RPMI7951 (cell line): ENCODE results near the gene HLA-B. TPM values are rescaled to one million over a fixed set of nuclear protein-coding genes. Genes with fewer than 3 reads are reported as not detected.

Source experiments
- DNase-seq: peaks from one replicate; pipeline ENCODE4 v3.0.0-alpha.2; 2012; ENCODE audit warnings: low read depth
- total RNA-seq: library from RNA; depleted of rRNA; stranded (reverse); fragments of >200 nt; shearing (Covaris generic); gene quantifications from 2 replicates; pipeline ENCODE4 v1.2.3, GENCODE V29; 2014

The HLA-B gene
- total RNA-seq, 1 experiment from 2014 or later = 1,408 TPM

GRCh38 chr6:31353384-31353945, 3.5 kb downstream of the HLA-B start:
- no peak for DNase-seq

GRCh38 chr6:31352683-31353383, 4.1 kb downstream of the HLA-B start:
- no peak for DNase-seq

GRCh38 chr6:31352310-31352682, 4.7 kb downstream of the HLA-B start:
- DNase-seq = no peak

- DNase-seq = no peak
Observed at GRCh38 chr6:31351401-31352309, 5.3 kb downstream of the HLA-B start.

GRCh38 chr6:31351033-31351380, 6.0 kb downstream of the HLA-B start:
- DNase-seq = no peak

GRCh38 chr6:31350196-31351032, 6.6 kb downstream of the HLA-B start:
- no peak for DNase-seq

DNA sequence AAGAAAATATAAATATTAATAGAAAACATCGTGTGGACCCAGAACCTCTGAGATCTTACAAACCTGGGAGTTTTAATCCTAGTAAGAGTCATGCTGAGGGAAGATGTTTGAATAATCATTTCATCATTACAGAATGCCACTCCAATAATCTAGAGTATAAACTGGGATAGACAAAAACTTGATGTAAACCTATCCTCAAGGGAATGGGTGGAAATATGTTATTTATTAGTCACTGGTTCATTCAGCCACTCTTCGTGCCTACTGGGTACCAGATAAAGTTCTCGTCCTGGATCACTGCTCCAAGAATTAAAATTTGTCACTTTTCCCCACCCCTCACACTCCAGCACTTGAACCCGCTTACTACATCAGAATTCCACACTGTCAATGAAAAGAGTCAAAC, 7.7 kb downstream of the HLA-B start:
- DNase-seq = no peak

DNA sequence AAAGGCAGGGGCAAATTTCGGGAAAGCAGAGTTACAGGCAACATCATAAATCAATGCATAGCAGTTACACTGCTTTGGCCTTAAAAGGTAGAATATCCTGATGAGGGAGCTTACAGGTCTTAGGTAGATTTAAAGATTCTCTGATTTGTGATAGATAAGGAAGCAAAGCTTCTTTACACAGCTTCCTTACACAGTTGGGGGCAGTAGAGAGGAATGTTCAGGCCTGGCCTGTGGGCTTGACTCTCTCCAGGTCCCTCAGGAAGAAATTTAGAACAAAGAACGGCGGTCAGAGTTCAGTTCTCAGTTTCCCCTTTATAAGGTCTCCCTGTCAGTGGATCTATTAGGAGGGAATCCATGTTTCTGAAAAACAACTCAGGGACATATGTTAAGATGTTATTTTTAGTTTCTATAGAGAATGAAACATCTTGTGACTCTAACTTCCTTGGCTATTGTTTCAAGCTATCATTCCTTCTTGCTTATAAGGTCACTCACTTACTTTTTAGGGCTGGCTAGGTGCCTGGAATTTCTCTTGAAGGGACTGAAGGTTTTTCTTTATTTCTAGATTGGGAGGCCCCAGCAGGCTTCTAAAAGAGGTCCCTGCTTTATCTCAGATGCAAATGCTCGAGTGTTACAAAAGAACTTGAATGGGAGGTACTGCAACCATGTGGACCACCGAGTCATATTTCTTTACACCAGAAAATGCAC, 11.8 kb downstream of the HLA-B start:
- DNase-seq = no peak

GRCh38 chr6:31340228-31340627, 16.8 kb downstream of the HLA-B start:
- DNase-seq = no peak

GRCh38 chr6:31339210-31339609, 17.8 kb downstream of the HLA-B start:
- no peak for DNase-seq

GRCh38 chr6:31336896-31337496, 20.0 kb downstream of the HLA-B start:
- DNase-seq = no peak

DNA sequence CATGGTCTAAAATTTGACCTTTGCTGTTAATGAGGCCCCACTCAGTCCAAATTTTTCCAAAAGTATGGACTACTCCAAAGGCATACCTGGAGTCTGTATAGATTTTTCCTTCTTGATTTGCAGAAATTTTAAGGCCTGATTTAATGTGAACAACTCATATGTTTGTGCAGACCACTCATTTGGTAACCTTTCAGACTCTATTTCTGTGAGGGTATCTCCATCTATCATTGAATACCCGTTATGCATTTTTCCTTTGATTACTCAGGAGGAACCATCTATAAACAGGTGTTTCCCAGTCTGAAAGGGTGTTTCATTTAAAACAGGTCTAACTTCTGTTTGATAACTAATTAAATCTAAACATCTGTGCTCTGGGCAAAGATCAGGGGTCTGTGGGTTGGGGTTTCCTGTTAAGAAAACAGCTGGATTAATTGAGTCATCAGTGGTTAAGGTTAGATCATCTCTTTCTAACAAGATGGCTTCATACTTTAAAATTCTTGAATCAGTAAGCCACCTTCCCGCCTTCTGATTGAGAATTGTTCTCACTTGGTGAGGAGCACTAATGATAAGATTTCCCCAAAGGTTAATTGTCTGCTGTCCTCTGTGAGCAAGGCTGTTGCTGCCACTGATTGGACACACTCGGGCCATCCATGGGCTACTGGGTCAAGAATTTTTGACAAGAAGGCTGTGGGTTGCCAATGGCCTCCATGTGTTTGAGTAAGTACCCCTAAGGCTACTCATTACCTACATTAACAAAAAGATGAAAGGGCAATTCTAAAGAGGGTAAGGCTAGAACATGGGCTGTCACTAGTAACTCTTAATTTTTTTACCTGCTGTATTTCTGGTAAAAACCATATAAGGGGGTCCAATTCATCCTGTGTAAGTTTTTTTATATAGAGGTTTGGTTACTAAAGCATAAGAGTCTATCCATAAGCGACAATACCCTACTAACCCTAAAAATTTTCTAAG, 24.1 kb downstream of the HLA-B start:
- no peak for DNase-seq

DNA sequence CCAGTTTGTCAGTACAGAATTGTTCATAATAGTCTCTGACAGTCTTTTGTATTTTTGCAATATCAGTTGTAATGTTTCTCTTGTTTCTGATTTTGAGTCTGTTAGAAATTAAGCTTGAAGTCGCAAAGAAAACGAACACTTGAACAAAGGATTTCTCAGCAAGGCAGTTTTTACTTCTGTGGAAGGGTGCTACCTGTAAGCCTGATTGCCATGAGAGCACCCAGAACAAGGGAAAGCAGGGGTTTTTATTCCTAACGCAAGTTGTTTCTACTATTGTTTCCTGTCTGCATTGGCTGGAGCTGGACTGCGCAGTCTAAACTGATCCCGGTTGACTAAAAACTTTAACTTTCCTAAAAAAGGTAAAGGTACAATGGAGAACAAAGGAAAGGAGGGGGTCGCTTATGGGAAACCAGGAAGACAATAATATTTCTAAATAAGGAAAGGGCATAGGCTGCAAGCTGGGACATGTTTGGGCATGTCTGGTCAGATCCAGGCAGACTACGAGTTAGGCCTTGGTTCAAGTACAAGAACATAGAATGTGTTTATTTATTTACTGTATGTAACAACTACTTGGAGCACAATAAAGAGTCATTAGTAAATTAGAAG, 28.5 kb downstream of the HLA-B start:
- no peak for DNase-seq

- no peak for DNase-seq
Observed at GRCh38 chr6:31321820-31322219, 35.2 kb downstream of the HLA-B start.

GRCh38 chr6:31321005-31321707, 35.8 kb downstream of the HLA-B start:
- DNase-seq = no peak

- no peak for DNase-seq
Observed at GRCh38 chr6:31317036-31317435, 39.9 kb downstream of the HLA-B start.

DNA sequence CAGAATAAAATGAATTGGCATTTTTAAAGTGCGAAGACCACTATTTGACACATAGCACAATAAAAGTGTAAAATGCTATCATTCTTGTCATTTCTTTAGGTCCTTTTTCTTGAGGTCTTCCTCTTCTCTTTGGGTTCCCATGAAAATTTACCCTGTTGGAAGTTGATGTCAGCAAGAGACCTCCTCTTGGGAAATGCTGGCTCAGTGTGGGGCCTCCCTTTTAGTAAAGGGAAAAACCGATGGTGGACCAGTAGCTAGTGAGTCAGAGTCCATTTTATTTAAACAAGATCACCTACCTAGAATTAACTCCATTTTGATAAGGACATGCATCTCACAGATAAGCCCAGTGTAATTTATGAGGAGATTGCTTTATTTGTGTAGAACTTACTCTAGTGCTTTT, 47.3 kb downstream of the HLA-B start:
- DNase-seq = no peak

- DNase-seq = no peak
Observed at GRCh38 chr6:31308845-31309175, 48.2 kb downstream of the HLA-B start.
